22Rv1 (cell line): ENCODE measurements around the gene NUP210L.

Source experiments
- H3K27ac ChIP-seq: fragments of 450-650 bp; 2 replicates; pipeline ENCODE4 v1.5.1; 2017
- CTCF ChIP-seq: fragments of 450-650 bp; IDR thresholded peaks from 2 replicates; pipeline ENCODE4 v1.5.1; 2017; ENCODE audit warnings: mild to moderate bottlenecking
- ZFX ChIP-seq: fragments of 450-650 bp; IDR thresholded peaks from 2 replicates; pipeline ENCODE4 v1.6.1; 2017; ENCODE audit warnings: antibody characterized with exemption, borderline replicate concordance

The NUP210L gene

GRCh38 chr1:154167461-154167860, 12.6 kb upstream of the NUP210L start:
- H3K27ac ChIP-seq: no peak overlapping the region
- TF ChIP-seq ZFX (no peak), CTCF (no peak)

- no peak for TF ChIP-seq CTCF
- no peak for TF ChIP-seq ZFX
- H3K27ac ChIP-seq: no peak overlapping the region
Observed at GRCh38 chr1:154166207-154166606, 11.3 kb upstream of the NUP210L start.

GRCh38 chr1:154159554-154159953, 4.7 kb upstream of the NUP210L start:
- no peak for TF ChIP-seq ZFX
- TF ChIP-seq CTCF: no peak
- no peak overlapping the region for H3K27ac ChIP-seq

- H3K27ac ChIP-seq: peak overlapping the region; percentile 28
- TF ChIP-seq CTCF: no peak
- TF ChIP-seq ZFX: no peak
Observed at GRCh38 chr1:154158307-154159125, 3.6 kb upstream of the NUP210L start.

GRCh38 chr1:154157520-154158306, 2.8 kb upstream of the NUP210L start:
- peak overlapping the region; percentile 28 for H3K27ac ChIP-seq

GRCh38 chr1:154155251-154155650, 378 bp upstream of the NUP210L start:
- peak overlapping the region; percentile 43 for H3K27ac ChIP-seq
- TF ChIP-seq CTCF (no peak), ZFX (no peak)

More at GRCh38 chr1:154157520-154158306, 2.8 kb upstream of the NUP210L start:
- TF ChIP-seq CTCF (no peak), ZFX (no peak)

GRCh38 chr1:154154053-154154452, 820 bp downstream of the NUP210L start:
- no peak for TF ChIP-seq CTCF
- TF ChIP-seq ZFX: no peak
- H3K27ac ChIP-seq: no peak overlapping the region
